SH-SY5Y (cell line): ENCODE data around the gene LSM14A.

Experiments
- GATA2 ChIP-seq: IDR thresholded peaks from 2 replicates; pipeline ENCODE4 v1.6.1; 2011; ENCODE audit warnings: mild to moderate bottlenecking, low read depth, low read length
- GATA3 ChIP-seq: IDR thresholded peaks from 2 replicates; pipeline ENCODE4 v1.6.1; 2011; ENCODE audit warnings: low read depth, mild to moderate bottlenecking, low read length, moderate library complexity

GRCh38 chr19:34275705-34276104, 103.4 kb downstream of the LSM14A start:
- TF ChIP-seq GATA2 (no peak), GATA3 (no peak)
